ENCODE results near the gene ZSWIM3. TPM values are rescaled to one million over a fixed set of nuclear protein-coding genes. Genes with fewer than 3 reads are reported as not detected.

ZSWIM3 gene
- total and polyA plus RNA-seq, 2 of the 13 experiments (the other 11 are each of a cell fraction or from before 2014, with no cell fraction given): 5.2 to 5.8 TPM

DNA sequence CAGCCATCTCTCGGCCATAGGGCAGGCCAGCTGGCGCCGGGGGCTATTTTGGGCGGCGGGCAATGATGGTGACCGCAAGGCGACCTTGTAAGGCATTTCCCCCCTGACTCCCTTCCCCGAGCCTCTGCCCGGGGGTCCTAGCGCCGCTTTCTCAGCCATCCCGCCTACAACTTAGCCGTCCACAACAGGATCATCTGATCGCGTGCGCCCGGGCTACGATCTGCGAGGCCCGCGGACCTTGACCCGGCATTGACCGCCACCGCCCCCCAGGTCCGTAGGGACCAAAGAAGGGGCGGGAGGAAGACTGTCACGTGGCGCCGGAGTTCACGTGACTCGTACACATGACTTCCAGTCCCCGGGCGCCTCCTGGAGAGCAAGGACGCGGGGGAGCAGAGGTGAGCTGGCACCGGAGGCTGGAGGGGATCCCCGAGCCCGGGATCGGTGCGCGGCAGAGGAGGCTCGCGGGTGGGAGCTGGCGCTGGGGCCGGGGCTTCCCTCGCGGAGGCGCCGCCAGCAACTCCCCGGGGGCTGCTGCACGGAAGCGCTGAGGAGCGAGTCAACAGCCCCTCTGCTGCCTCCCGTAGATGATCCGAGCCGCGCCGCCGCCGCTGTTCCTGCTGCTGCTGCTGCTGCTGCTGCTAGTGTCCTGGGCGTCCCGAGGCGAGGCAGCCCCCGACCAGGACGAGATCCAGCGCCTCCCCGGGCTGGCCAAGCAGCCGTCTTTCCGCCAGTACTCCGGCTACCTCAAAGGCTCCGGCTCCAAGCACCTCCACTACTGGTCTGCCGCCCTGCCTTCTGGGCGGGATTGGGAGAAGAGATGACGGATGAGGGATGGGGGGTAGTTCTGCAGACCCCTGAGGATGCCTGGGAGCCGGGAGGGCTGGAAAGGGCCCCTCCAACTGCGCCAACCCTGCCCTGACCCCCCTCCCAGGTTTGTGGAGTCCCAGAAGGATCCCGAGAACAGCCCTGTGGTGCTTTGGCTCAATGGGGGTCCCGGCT, 33.9 kb downstream of the ZSWIM3 start, which contains the start of the genes CTSA and NEURL2 (continued):
- TF ChIP-seq PPARG (CRISPR knock-in tag; conservative IDR thresholded peaks at IDR 0.05): peak; percentile 93
- peak; percentile 93; the same call in 1 of the 2 replicates for TF ChIP-seq TOE1 (CRISPR knock-in tag; IDR thresholded peaks at IDR 0.05)
- peak; percentile 80; the same call in 1 of the 2 replicates for TF ChIP-seq ZNF678 (CRISPR knock-in tag; IDR thresholded peaks at IDR 0.05)
- peak; percentile 95; the same call in 1 of the 2 replicates for TF ChIP-seq ZNF33B (CRISPR knock-in tag; IDR thresholded peaks at IDR 0.05)
- TF ChIP-seq, protein P1, sequence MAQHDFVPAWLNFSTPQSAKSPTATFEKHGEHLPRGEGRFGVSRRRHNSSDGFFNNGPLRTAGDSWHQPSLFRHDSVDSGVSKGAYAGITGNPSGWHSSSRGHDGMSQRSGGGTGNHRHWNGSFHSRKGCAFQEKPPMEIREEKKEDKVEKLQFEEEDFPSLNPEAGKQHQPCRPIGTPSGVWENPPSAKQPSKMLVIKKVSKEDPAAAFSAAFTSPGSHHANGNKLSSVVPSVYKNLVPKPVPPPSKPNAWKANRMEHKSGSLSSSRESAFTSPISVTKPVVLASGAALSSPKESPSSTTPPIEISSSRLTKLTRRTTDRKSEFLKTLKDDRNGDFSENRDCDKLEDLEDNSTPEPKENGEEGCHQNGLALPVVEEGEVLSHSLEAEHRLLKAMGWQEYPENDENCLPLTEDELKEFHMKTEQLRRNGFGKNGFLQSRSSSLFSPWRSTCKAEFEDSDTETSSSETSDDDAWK (CRISPR knock-in tag; IDR thresholded peaks at IDR 0.05): no peak
- peak; percentile 99 for TF ChIP-seq ZMAT3 (CRISPR knock-in tag; conservative IDR thresholded peaks at IDR 0.05)
- TF ChIP-seq TAF1 (CRISPR knock-in tag; IDR thresholded peaks at IDR 0.05): peak; percentile 97
- peak; percentile 99 for TF ChIP-seq ZNF274 (CRISPR knock-in tag; IDR thresholded peaks at IDR 0.05)
- TF ChIP-seq, protein P2, sequence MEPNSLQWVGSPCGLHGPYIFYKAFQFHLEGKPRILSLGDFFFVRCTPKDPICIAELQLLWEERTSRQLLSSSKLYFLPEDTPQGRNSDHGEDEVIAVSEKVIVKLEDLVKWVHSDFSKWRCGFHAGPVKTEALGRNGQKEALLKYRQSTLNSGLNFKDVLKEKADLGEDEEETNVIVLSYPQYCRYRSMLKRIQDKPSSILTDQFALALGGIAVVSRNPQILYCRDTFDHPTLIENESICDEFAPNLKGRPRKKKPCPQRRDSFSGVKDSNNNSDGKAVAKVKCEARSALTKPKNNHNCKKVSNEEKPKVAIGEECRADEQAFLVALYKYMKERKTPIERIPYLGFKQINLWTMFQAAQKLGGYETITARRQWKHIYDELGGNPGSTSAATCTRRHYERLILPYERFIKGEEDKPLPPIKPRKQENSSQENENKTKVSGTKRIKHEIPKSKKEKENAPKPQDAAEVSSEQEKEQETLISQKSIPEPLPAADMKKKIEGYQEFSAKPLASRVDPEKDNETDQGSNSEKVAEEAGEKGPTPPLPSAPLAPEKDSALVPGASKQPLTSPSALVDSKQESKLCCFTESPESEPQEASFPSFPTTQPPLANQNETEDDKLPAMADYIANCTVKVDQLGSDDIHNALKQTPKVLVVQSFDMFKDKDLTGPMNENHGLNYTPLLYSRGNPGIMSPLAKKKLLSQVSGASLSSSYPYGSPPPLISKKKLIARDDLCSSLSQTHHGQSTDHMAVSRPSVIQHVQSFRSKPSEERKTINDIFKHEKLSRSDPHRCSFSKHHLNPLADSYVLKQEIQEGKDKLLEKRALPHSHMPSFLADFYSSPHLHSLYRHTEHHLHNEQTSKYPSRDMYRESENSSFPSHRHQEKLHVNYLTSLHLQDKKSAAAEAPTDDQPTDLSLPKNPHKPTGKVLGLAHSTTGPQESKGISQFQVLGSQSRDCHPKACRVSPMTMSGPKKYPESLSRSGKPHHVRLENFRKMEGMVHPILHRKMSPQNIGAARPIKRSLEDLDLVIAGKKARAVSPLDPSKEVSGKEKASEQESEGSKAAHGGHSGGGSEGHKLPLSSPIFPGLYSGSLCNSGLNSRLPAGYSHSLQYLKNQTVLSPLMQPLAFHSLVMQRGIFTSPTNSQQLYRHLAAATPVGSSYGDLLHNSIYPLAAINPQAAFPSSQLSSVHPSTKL (CRISPR knock-in tag; IDR thresholded peaks at IDR 0.05): peak; percentile 97
- TF ChIP-seq, protein P3, sequence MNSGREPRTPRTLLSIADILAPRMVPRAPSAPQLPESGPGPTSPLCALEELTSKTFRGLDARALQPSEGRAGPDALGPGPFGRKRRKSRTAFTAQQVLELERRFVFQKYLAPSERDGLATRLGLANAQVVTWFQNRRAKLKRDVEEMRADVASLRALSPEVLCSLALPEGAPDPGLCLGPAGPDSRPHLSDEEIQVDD (CRISPR knock-in tag; IDR thresholded peaks at IDR 0.05; ENCODE audit: borderline replicate concordance): peak; percentile 95
- TF ChIP-seq WIZ (CRISPR knock-in tag; IDR thresholded peaks at IDR 0.05): peak; percentile 91
- TF ChIP-seq KMT2B (CRISPR knock-in tag; IDR thresholded peaks at IDR 0.05): peak; percentile 96
- TF ChIP-seq ZNF713 (CRISPR knock-in tag; IDR thresholded peaks at IDR 0.05): no peak; the same call in 1 of the 2 replicates
- TF ChIP-seq BCL6 (CRISPR knock-in tag; IDR thresholded peaks at IDR 0.05): peak; percentile 97
- peak; percentile 100 for TF ChIP-seq SMAD3 (CRISPR knock-in tag; IDR thresholded peaks at IDR 0.05)
- TF ChIP-seq SMARCC2 (IDR thresholded peaks at IDR 0.05): no peak
- TF ChIP-seq ZNF850 (CRISPR knock-in tag; conservative IDR thresholded peaks at IDR 0.05): 0 out of 2 replicates have a peak, but pooled peaks have one; percentile 5
- TF ChIP-seq, protein P4, sequence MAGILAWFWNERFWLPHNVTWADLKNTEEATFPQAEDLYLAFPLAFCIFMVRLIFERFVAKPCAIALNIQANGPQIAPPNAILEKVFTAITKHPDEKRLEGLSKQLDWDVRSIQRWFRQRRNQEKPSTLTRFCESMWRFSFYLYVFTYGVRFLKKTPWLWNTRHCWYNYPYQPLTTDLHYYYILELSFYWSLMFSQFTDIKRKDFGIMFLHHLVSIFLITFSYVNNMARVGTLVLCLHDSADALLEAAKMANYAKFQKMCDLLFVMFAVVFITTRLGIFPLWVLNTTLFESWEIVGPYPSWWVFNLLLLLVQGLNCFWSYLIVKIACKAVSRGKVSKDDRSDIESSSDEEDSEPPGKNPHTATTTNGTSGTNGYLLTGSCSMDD (CRISPR knock-in tag; IDR thresholded peaks at IDR 0.05): peak; percentile 57; the same call in 1 of the 2 replicates
- TF ChIP-seq ZNF530 (CRISPR knock-in tag; IDR thresholded peaks at IDR 0.05; ENCODE audit: low read depth): peak; percentile 93; the same call in 1 of the 2 replicates
- TF ChIP-seq, protein P5, sequence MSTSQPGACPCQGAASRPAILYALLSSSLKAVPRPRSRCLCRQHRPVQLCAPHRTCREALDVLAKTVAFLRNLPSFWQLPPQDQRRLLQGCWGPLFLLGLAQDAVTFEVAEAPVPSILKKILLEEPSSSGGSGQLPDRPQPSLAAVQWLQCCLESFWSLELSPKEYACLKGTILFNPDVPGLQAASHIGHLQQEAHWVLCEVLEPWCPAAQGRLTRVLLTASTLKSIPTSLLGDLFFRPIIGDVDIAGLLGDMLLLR (CRISPR knock-in tag; IDR thresholded peaks at IDR 0.05): peak; percentile 98
- peak; percentile 100 for TF ChIP-seq ZNF878 (CRISPR knock-in tag; IDR thresholded peaks at IDR 0.05)
- 0 out of 2 replicates have a peak, but pooled peaks have one; percentile 71 for TF ChIP-seq ZNF562 (CRISPR knock-in tag; IDR thresholded peaks at IDR 0.05; ENCODE audit: borderline replicate concordance)
- peak; percentile 49; the same call in 1 of the 2 replicates for TF ChIP-seq TCF7 (IDR thresholded peaks at IDR 0.05; ENCODE audit: low read depth)

Data from HepG2 (cell line).